GM23338 (cell line): ENCODE measurements around the gene KAT8. TPM values are rescaled to one million over a fixed set of nuclear protein-coding genes. Genes with fewer than 3 reads are reported as not detected.
A peak's percentile ranks its signal among the peaks of the same experiment; 100 is the strongest.

Experiments
- ATAC-seq: fragments of 200-7000 bp; cut with Tn5 transposase; 3 replicates; pipeline ENCODE4 v1.9.1; 2020
- DNase-seq: peaks from one replicate; pipeline ENCODE4 v3.0.0-alpha.2; 2015; ENCODE audit warnings: low spot score
- H2AFZ ChIP-seq: fragments of 200-600 bp; sonication (generic); 2 replicates; pipeline ENCODE4 v1.8.0; 2016; ENCODE audit warnings: antibody characterized with exemption, mild to moderate bottlenecking, moderate library complexity
- H3F3A ChIP-seq: fragments of 200-600 bp; sonication (generic); replicated peaks from 2 replicates; pipeline ENCODE4 v1.8.0; 2017; ENCODE audit warnings: antibody characterized with exemption, mixed run types, low read depth
- H3K27ac ChIP-seq: fragments of 200-600 bp; sonication (generic); 2 replicates; pipeline ENCODE4 v1.6.1; 2016; ENCODE audit warnings: low read depth
- H3K27me3 ChIP-seq: fragments of 200-600 bp; sonication (generic); 2 replicates; pipeline ENCODE4 v1.8.0; 2016; ENCODE audit warnings: mild to moderate bottlenecking, mixed run types, moderate library complexity; ENCODE audit not compliant: insufficient read depth
- H3K36me3 ChIP-seq: fragments of 200-600 bp; sonication (generic); 2 replicates; pipeline ENCODE4 v1.8.0; 2016; ENCODE audit warnings: mild to moderate bottlenecking; ENCODE audit not compliant: insufficient read depth
- H3K4me1 ChIP-seq: fragments of 200-600 bp; sonication (generic); 2 replicates; pipeline ENCODE4 v1.8.0; 2016; ENCODE audit warnings: mild to moderate bottlenecking, moderate library complexity; ENCODE audit not compliant: insufficient read depth
- H3K4me2 ChIP-seq: fragments of 200-600 bp; sonication (generic); 2 replicates; pipeline ENCODE4 v1.7.1; 2017; ENCODE audit warnings: mixed run types
- H3K4me3 ChIP-seq: fragments of 200-600 bp; sonication (generic); 2 replicates; pipeline ENCODE4 v1.6.1; 2016; ENCODE audit warnings: mixed run types
- H3K79me2 ChIP-seq: fragments of 200-600 bp; sonication (generic); replicated peaks from 2 replicates; pipeline ENCODE4 v1.8.0; 2017; ENCODE audit warnings: mild to moderate bottlenecking; ENCODE audit not compliant: insufficient read depth
- H3K9me2 ChIP-seq: fragments of 200-600 bp; sonication (generic); 2 replicates; pipeline ENCODE4 v1.8.0; 2017; ENCODE audit not compliant: insufficient read depth
- H4K20me1 ChIP-seq: fragments of 200-600 bp; sonication (generic); replicated peaks from 2 replicates; pipeline ENCODE4 v1.8.0; 2017; ENCODE audit warnings: mild to moderate bottlenecking; ENCODE audit not compliant: insufficient read depth
- H3K27ac Mint-ChIP-seq: 2 replicates; pipeline ENCODE4 v1.8.0; 2020; ENCODE audit warnings: inconsistent platforms, mild to moderate bottlenecking, moderate library complexity, mixed read lengths
- H3K27me3 Mint-ChIP-seq: 3 replicates; pipeline ENCODE4 v1.8.0; 2022; ENCODE audit warnings: low read depth, mild to moderate bottlenecking, moderate library complexity, mixed read lengths, inconsistent platforms; ENCODE audit not compliant: insufficient read depth, poor library complexity
- H3K36me3 Mint-ChIP-seq: 3 replicates; pipeline ENCODE4 v1.8.0; 2021; ENCODE audit warnings: low read depth, mild to moderate bottlenecking, inconsistent platforms, moderate library complexity, mixed read lengths
- H3K4me1 Mint-ChIP-seq: 3 replicates; pipeline ENCODE4 v1.8.0; 2020; ENCODE audit warnings: mild to moderate bottlenecking, inconsistent platforms, mixed read lengths
- H3K4me3 Mint-ChIP-seq: 3 replicates; pipeline ENCODE4 v1.8.0; 2021; ENCODE audit warnings: moderate library complexity, mild to moderate bottlenecking, inconsistent platforms, mixed read lengths
- H3K9me3 Mint-ChIP-seq: 3 replicates; pipeline ENCODE4 v1.8.0; 2020; ENCODE audit warnings: moderate library complexity, mild to moderate bottlenecking, inconsistent platforms, mixed read lengths
- ETS1 ChIP-seq: IDR thresholded peaks from 2 replicates; pipeline ENCODE4 v1.6.1; 2016; ENCODE audit warnings: antibody characterized with exemption
- EZH2 ChIP-seq: fragments of 200-600 bp; sonication (generic); IDR thresholded peaks from one replicate; pipeline ENCODE4 v1.8.0; 2017; ENCODE audit warnings: antibody characterized with exemption, mild to moderate bottlenecking, low read depth; ENCODE audit not compliant: unreplicated experiment
- JUNB ChIP-seq: IDR thresholded peaks from one replicate; pipeline ENCODE4 v1.6.1; 2016; ENCODE audit warnings: antibody characterized with exemption; ENCODE audit not compliant: unreplicated experiment
- NANOG ChIP-seq: IDR thresholded peaks from 2 replicates; pipeline ENCODE4 v1.6.1; 2016; ENCODE audit warnings: antibody characterized with exemption, borderline replicate concordance
- POLR2AphosphoS5 ChIP-seq: IDR thresholded peaks from 2 replicates; pipeline ENCODE4 v1.6.1; 2016; ENCODE audit warnings: antibody characterized with exemption, low read depth
- STAT1 ChIP-seq: IDR thresholded peaks from one replicate; pipeline ENCODE4 v1.6.1; 2016; ENCODE audit warnings: antibody characterized with exemption; ENCODE audit not compliant: unreplicated experiment
- ZNF114 ChIP-seq: fragments of 250-450 bp; sonication (Bioruptor Pico); IDR thresholded peaks from 2 replicates; pipeline ENCODE4 v1.5.0; 2020; ENCODE audit warnings: mild to moderate bottlenecking, moderate library complexity
- ZNF331 ChIP-seq: fragments of 250-450 bp; sonication (Bioruptor Pico); IDR thresholded peaks from 2 replicates; pipeline ENCODE4 v1.5.0; 2020; ENCODE audit warnings: low read depth, mild to moderate bottlenecking, moderate library complexity
- polyA plus RNA-seq: library from polyadenylated mRNA; unstranded; fragments of >200 nt; fragmentation: Nextera tagmentation; extraction: Ambion mirVana; gene quantifications from 2 replicates; pipeline ENCODE4 v1.2.1, GENCODE V29; 2016
- total RNA-seq: library from RNA; depleted of rRNA; stranded (reverse); fragments of >200 nt; shearing (Covaris generic); gene quantifications from 2 replicates; pipeline ENCODE4 v1.2.3, GENCODE V29; 2014
- TF ChIP-seq, protein P1 (sequence below), 2 experiments: fragments of 200-600 bp in 1 of 2; sonication (generic) in 1 of 2; conservative IDR thresholded peaks; 2 replicates each; pipeline versions ENCODE4 v1.5.1 to v1.6.1; 2016 to 2017; ENCODE audit warnings: antibody characterized with exemption in 2 of 2, low read depth in 2 of 2, mild to moderate bottlenecking in 2 of 2, moderate library complexity in 1 of 2
- TF ChIP-seq, protein P2 (sequence below): IDR thresholded peaks from one replicate; pipeline ENCODE4 v1.6.1; 2018; ENCODE audit warnings: antibody characterized with exemption; ENCODE audit not compliant: unreplicated experiment

KAT8 gene
- total and polyA plus RNA-seq, 2 experiments from 2014 or later: 47.6 to 85.4 TPM

DNA sequence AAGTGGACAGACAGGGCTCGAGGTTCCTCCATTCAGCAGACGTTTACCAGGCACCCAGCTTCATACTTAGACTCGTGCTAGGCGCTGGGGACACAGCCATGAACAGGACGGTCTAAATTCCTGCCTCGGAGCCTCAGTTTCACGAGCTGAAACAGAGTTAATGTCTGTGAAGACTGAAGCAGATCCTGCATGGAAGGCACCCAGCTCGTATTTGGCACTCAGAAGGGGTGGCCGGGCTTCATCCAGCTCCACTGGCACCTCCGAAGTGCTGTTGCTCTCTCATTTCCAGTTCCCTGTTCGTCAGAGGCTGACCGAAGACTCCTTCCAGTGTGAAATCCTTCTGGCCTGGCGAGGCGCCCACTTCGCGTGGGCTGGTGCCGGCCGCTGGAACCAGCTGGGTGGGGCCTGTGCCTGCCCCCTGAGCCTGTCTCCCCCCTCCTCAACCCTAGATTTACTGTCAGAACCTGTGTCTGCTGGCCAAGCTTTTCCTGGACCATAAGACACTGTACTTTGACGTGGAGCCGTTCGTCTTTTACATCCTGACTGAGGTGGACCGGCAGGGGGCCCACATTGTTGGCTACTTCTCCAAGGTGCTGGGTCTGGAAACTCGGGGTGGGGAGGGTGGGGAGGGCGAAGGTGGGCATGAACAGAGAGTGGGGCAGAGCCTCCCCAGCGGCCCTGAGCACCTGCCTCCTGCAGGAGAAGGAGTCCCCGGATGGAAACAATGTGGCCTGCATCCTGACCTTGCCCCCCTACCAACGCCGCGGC lies 12.3 kb downstream of the KAT8 start (continued):
- TF ChIP-seq ETS1 (no peak), ZNF114 (CRISPR knock-in tag) (no peak), POLR2AphosphoS5 (no peak), NANOG (no peak), ZNF331 (CRISPR knock-in tag) (no peak), EZH2 (no peak), STAT1 (no peak)
- TF ChIP-seq, protein P1, sequence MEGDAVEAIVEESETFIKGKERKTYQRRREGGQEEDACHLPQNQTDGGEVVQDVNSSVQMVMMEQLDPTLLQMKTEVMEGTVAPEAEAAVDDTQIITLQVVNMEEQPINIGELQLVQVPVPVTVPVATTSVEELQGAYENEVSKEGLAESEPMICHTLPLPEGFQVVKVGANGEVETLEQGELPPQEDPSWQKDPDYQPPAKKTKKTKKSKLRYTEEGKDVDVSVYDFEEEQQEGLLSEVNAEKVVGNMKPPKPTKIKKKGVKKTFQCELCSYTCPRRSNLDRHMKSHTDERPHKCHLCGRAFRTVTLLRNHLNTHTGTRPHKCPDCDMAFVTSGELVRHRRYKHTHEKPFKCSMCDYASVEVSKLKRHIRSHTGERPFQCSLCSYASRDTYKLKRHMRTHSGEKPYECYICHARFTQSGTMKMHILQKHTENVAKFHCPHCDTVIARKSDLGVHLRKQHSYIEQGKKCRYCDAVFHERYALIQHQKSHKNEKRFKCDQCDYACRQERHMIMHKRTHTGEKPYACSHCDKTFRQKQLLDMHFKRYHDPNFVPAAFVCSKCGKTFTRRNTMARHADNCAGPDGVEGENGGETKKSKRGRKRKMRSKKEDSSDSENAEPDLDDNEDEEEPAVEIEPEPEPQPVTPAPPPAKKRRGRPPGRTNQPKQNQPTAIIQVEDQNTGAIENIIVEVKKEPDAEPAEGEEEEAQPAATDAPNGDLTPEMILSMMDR (conservative IDR thresholded peaks at IDR 0.05; ENCODE audit: low read depth in 2 of 2): no peak
- TF ChIP-seq, protein P2, sequence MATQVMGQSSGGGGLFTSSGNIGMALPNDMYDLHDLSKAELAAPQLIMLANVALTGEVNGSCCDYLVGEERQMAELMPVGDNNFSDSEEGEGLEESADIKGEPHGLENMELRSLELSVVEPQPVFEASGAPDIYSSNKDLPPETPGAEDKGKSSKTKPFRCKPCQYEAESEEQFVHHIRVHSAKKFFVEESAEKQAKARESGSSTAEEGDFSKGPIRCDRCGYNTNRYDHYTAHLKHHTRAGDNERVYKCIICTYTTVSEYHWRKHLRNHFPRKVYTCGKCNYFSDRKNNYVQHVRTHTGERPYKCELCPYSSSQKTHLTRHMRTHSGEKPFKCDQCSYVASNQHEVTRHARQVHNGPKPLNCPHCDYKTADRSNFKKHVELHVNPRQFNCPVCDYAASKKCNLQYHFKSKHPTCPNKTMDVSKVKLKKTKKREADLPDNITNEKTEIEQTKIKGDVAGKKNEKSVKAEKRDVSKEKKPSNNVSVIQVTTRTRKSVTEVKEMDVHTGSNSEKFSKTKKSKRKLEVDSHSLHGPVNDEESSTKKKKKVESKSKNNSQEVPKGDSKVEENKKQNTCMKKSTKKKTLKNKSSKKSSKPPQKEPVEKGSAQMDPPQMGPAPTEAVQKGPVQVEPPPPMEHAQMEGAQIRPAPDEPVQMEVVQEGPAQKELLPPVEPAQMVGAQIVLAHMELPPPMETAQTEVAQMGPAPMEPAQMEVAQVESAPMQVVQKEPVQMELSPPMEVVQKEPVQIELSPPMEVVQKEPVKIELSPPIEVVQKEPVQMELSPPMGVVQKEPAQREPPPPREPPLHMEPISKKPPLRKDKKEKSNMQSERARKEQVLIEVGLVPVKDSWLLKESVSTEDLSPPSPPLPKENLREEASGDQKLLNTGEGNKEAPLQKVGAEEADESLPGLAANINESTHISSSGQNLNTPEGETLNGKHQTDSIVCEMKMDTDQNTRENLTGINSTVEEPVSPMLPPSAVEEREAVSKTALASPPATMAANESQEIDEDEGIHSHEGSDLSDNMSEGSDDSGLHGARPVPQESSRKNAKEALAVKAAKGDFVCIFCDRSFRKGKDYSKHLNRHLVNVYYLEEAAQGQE: no peak

- H3K9me2 ChIP-seq: no peaks in the 10 kb centered on the region
- no peaks in the 10 kb centered on the region; the same call in 1 of the 2 replicates for H3F3A ChIP-seq
- H3K4me3 ChIP-seq: no peak overlapping the region
- ATAC-seq (no peak), DNase-seq (no peak)
- H3K4me1 ChIP-seq: peaks cover 28% of the 10 kb centered on the region
- H4K20me1 ChIP-seq: no peaks in the 10 kb centered on the region; the same call in 1 of the 2 replicates
- H2AFZ ChIP-seq: no peak overlapping the region
- H3K4me1 Mint-ChIP-seq: peaks cover 44% of the 10 kb centered on the region
- no peaks in the 10 kb centered on the region for H3K27me3 ChIP-seq
- peaks cover 45% of the 10 kb centered on the region for H3K36me3 Mint-ChIP-seq
- H3K79me2 ChIP-seq: peaks cover 8% of the 10 kb centered on the region; the same call in 1 of the 2 replicates
- H3K27me3 Mint-ChIP-seq: peaks cover 23% of the 10 kb centered on the region
- H3K36me3 ChIP-seq: peaks cover 9% of the 10 kb centered on the region
- peak overlapping the region; percentile 84; the same call in 1 of the 2 replicates for H3K27ac ChIP-seq
- peak overlapping the region; percentile 5; the same call in 1 of the 3 replicates for H3K4me3 Mint-ChIP-seq
- peaks cover 2% of the 10 kb centered on the region; the same call in 1 of the 3 replicates for H3K9me3 Mint-ChIP-seq
- 0 out of 2 replicates have a peak overlapping the region, but pooled peaks have one; percentile 26 for H3K4me2 ChIP-seq
- H3K27ac Mint-ChIP-seq: peak overlapping the region; percentile 98
- TF ChIP-seq STAT1 (no peak), POLR2AphosphoS5 (no peak; the same call in 1 of the 2 replicates), ZNF331 (CRISPR knock-in tag) (no peak), EZH2 (no peak), JUNB (no peak)
- TF ChIP-seq, protein P1 (conservative IDR thresholded peaks at IDR 0.05; ENCODE audit: low read depth in 2 of 2): no peak
Measured at GRCh38 chr16:31130336-31130891, 12.9 kb downstream of the KAT8 start.
